GM19193 (cell line): ENCODE measurements around the gene DDX39B.

Source experiments
- POLR2A ChIP-seq: IDR thresholded peaks from 4 replicates; pipeline ENCODE4 v1.6.1; 2011; ENCODE audit not compliant: insufficient read depth, insufficient read length; ENCODE audit errors: extremely low read depth

Gene DDX39B

DNA sequence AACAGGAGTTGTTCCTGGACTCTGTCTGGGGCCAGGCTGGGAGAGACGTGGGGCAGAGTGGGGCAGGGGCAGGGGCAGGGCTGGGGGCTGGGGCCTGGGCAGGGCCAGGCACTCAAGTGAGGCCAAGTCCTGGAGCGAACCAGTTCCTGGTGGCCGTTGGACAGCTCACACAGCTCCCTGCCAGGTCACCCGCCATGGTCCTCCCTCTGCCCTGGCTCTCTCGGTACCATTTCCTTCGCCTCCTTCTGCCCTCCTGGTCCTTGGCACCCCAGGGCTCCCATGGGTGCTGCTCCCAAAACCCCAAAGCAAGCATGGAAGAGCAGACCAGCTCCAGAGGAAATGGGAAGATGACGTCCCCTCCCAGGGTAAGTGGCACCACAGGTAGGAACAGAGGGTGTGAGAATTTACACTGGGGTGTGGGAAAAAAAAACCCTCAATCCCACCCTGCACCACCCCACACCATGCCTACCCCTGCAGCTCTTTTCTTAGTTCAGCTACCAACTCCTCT, 12.9 kb downstream of the DDX39B start, which contains the start of gene MCCD1:
MCCD1 (plus strand) TSS at position 142 of the 508 bp plus-strand sequence; CDS start at position 195, 53 bp downstream.
- TF ChIP-seq POLR2A, result no peak

DNA sequence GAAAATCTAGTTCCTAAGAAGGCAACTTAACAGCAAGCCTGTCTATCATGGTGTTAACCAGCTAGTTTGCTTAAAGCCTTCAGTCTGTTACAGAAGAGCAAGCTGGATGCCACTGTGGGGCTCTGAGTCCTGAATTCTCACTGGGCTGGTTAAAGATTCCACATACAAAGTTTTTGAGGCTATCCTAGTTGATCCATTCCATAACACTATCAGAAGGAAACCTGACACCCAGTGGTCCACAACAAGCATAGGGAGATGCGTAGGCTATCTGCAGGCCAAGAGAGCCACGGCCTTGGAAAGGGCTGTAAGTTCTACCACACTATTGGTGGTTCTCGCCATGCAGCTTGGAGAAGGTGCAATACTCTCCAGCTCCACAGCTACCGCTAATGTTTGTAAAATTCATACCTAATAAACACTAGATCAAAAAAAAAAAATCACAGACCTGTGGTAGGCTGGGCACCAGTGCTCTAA, 13.5 kb downstream of the DDX39B start:
- TF ChIP-seq POLR2A, result no peak

DNA sequence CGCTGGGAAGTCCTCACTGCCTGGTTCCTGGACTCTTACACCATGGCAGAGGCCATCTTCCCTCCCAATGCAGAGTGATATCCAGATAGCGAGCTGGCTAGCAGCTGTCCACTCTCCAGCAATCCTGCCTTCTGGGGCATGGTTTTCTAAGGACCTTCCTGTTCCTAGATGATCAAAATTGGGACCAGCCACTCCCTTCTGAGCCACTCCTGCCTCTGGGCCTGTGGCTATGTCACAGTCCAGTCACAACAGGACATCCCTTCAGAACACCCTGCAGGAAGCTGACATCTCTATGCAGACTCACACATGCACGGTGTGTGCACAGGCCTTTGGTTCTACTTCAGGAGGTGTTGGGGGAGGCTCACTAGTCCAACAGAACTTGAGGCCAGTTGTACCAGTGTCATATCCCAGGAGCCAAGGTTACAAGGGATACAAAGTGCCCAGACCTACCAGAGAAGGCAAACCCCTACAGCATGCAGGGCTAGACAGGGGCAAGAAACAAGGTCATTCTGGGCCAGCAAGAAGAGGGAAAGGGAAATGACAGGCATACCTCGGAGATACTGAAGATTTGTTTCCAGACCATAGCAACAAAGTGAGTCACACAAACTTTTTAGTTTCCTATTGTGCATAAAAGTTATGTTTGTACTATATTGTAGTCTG, 15.7 kb downstream of the DDX39B start:
- TF ChIP-seq POLR2A, result no peak

DNA sequence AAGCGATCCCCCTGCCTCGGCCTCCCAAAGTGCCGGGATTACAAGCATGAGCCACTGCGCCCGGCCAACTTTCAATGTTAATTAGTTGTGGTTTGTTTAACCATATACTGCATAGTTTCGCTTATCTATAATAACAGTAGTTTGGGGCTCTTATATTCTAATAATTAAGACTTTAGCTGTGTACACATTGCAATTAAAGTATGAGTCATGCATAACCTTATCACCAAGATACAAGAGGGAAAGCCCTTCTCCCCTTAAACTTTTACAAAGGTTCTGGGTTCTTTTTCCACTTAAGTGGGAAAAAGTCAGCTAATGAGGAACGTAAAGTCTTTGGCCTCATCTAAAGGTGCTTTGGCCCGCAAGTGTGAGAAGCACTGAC, 16.3 kb downstream of the DDX39B start:
- no peak for TF ChIP-seq POLR2A

- TF ChIP-seq POLR2A, result no peak
Observed at GRCh38 chr6:31521835-31522234, 20.0 kb downstream of the DDX39B start.

DNA sequence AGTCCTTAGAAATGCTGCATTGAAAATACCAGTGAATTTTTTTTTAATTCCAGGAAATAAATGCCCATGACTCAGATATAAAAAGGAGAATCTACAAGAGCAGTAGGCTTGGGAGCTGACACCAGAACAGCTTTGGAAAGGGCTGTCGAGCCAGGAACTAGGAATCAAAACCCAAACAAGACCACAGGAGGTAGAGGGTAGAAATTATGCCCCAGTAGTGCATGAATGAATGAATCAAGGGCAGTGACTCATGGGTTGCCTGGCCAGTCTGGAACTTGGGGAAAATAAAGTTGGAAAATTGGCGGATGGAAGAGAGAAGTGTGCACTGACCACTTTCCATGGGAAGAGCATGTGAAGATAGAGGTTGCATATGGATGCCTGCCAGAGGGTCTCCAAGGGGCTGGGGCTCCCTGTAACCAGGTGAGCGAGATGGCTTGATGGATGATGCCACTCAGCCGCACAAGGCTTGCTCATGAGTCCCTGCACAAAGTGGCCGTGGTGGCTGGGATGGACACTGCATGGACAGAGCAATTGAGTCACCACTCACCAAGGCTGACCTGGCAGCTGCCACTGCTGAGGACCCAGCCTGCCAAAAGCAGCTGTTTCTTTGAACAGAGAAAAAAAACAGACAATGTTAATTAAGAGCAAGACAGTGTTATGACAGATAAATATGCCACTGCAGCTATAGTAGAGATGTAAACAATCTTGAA, 28.2 kb downstream of the DDX39B start:
- TF ChIP-seq POLR2A, result no peak

DNA sequence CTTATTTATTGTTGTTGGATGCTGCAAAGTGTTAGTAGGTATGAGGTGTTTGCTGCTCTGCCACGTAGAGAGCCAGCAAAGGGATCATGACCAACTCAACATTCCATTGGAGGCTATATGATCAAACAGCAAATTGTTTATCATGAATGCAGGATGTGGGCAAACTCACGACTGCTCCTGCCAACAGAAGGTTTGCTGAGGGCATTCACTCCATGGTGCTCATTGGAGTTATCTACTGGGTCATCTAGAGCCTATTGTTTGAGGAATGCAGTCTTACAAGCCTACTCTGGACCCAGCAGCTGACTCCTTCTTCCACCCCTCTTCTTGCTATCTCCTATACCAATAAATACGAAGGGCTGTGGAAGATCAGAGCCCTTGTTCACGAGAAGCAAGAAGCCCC, 31.8 kb downstream of the DDX39B start:
- no peak for TF ChIP-seq POLR2A

DNA sequence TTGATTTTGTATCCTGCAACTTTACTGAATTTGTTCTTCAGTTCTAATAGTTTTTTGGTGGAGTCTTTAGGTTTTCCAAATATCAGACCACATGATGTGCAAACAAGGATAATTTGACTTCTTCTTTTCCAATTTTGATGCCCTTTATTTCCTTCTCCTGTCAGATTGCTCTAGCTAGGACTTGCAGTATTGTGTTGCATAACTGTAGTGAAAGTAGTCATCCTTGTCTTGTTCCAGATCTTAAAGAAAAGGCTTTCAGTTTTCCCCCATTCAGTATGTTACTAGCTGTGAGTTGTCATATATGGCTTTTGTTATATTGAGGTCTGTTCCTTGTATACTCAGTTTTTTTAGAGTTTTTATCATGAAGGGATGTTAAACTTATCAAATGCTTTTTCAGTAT, 39.2 kb downstream of the DDX39B start:
- TF ChIP-seq POLR2A, result no peak

DNA sequence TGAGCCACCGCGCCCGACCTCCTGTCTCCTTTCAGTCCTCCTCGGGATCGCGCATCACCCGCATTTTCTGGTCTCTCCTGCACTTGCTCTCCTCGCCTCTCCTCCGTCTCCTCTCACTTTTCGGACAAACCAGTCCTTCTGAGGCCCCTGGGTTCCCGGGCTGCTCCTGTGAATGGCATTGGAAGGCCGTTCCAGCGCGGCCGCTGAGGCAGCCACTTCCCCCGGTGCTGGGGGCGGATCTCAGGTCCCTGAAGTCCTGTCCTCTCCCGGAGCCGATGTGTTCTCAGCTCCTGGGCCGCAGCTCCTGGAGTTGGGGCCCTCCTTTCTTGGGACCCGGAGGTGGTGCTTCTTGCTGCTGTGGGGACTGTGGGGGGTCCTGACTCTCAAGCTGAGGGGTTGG, 43.1 kb downstream of the DDX39B start:
- TF ChIP-seq POLR2A, result no peak

GRCh38 chr6:31497531-31498476, 44.0 kb downstream of the DDX39B start, which contains the start of gene MICB:
Gene MICB (plus strand): TSS chr6:31498145. CDS start chr6:31498194, 49 bp downstream.
- TF ChIP-seq POLR2A, result peak; percentile 62

GRCh38 chr6:31495580-31495979, 46.2 kb downstream of the DDX39B start:
- no peak for TF ChIP-seq POLR2A

GRCh38 chr6:31493875-31494694, 47.7 kb downstream of the DDX39B start:
- no peak for TF ChIP-seq POLR2A

DNA sequence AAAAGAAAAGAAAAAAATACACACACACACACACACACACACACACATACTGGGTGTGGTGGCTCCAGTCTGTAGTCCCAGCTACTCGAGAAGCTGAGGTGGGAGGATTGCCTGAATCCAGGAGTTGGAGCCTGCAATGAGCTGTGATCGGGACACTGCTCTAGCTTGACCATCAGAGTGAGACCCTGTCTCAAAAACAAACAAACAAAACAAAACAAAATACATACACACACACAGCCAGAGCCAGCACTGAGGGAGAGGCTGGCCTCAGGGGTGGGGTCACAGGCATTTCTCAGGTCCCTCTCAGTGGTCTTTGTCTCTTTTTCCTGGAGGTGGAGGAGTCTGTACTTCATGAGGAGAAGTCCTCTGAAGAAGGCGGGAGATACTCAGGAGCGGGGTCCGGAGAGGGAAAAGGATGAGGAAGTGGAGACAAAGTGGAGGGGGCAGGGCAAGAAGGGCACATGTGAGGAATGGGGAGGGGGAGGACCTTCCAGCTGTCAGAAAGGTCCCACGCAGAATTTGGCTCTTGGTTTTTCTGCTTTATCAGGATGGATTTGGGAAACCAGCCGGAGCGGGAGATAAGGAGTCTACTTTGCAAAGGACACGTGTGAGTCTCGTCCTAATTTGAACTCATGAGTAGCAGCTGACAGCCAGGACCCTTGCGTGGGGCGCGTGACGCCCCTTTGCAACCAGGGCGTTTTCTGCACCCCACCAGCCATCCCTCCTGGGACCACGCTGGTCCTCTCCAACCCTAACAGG, 51.5 kb downstream of the DDX39B start:
- TF ChIP-seq POLR2A, result no peak
